ENCODE measurements around the gene DUSP2.

DNA sequence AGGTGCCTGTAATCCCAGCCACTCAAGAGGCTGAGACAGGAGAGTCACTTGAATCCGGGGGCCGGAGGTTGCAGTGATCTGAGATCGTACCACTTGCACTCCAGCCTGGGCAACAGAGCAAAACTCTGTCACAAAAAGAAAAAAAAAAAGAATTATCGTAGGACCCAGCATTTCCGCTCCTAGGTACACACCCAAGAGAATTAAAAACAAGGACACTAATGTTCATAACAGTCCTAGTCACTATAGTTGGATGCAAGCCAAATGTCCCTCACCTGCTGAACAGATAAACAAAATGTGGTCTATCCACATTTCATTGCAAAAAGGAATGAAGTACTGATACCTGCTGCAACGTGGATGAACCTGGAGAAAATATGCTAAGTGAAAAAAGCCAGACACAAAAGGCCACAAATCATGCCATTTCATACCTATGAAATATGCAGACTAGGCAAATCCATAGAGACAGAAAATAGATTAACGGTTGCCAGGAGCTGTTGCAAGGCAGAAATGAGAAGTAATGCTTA lies 50.1 kb downstream of the DUSP2 start:
- TF ChIP-seq BHLHE40 (IDR thresholded peaks at IDR 0.05; ENCODE audit: borderline replicate concordance), result no peak
- no peak for TF ChIP-seq SP1 (IDR thresholded peaks at IDR 0.05)
- no peak for TF ChIP-seq FOXK2 (IDR thresholded peaks at IDR 0.05)
- no peak for TF ChIP-seq FOXA1 (IDR thresholded peaks at IDR 0.05)
- no peak for TF ChIP-seq ARNT (IDR thresholded peaks at IDR 0.05)
- no peak for TF ChIP-seq FOXM1 (IDR thresholded peaks at IDR 0.05; ENCODE audit: borderline replicate concordance)

Measured in HEK293T (cell line).